H1 (cell line): ENCODE measurements around the gene WNT9A. TPM values are rescaled to one million over a fixed set of nuclear protein-coding genes. Genes with fewer than 3 reads are reported as not detected.

Experiments used
- CTCF ChIA-PET: fragments of 300-600 bp; sonication (Branson Sonifier 250); formaldehyde crosslinking; loops from one replicate; lab custom pipeline; 2021; ENCODE audit not compliant: partially characterized antibody; lab: Charles Lee
- POLR2A ChIA-PET: fragments of 300-600 bp; sonication (Branson Sonifier 250); formaldehyde crosslinking; loops from one replicate; lab custom pipeline; 2021; ENCODE audit warnings: inconsistent platforms; ENCODE audit not compliant: partially characterized antibody; lab: Charles Lee
- DNase-seq, 2 experiments: peaks; one replicate each; pipeline versions ENCODE4 v3.0.0 to v3.0.0-alpha.2; 2010 to 2022; ENCODE audit warnings: low spot score in 2 of 2, low read depth in 1 of 2, mixed read lengths in 1 of 2
- FAIRE-seq: peaks from 2 replicates; lab custom pipeline; 2011; peaks lifted over from hg19 to GRCh38; lab: Jason Lieb, UNC
- H2AFZ ChIP-seq: 2 replicates; pipeline ENCODE4 v1.8.1; 2012; ENCODE audit warnings: low read length, inconsistent platforms
- H2AK5ac ChIP-seq: 2 replicates; pipeline ENCODE4 v1.6.1; 2013; ENCODE audit warnings: low read depth, low read length
- H2BK120ac ChIP-seq: replicated peaks from 2 replicates; pipeline ENCODE3; 2013; ENCODE audit warnings: low read depth, low read length, inconsistent platforms
- H2BK12ac ChIP-seq: 2 replicates; pipeline ENCODE4 v1.6.1; 2013; ENCODE audit warnings: low read depth, low read length
- H2BK15ac ChIP-seq: 2 replicates; pipeline ENCODE4 v1.6.1; 2013; ENCODE audit warnings: low read length
- H2BK20ac ChIP-seq: 2 replicates; pipeline ENCODE4 v1.6.1; 2013; ENCODE audit warnings: low read length
- H2BK5ac ChIP-seq: 2 replicates; pipeline ENCODE4 v1.6.1; 2013; ENCODE audit warnings: low read depth, low read length
- H3K14ac ChIP-seq: 2 replicates; pipeline ENCODE4 v1.6.1; 2013; ENCODE audit warnings: inconsistent platforms; ENCODE audit not compliant: insufficient read length
- H3K18ac ChIP-seq: 2 replicates; pipeline ENCODE4 v1.6.1; 2013; ENCODE audit warnings: low read length; ENCODE audit errors: extremely low read depth
- H3K23ac ChIP-seq: 2 replicates; pipeline ENCODE4 v1.6.1; 2013; ENCODE audit warnings: inconsistent platforms; ENCODE audit not compliant: insufficient read length
- H3K23me2 ChIP-seq: 2 replicates; pipeline ENCODE4 v1.6.1; 2013; ENCODE audit warnings: low read depth, low read length
- H3K27ac ChIP-seq: 2 replicates; pipeline ENCODE4 v1.6.1; 2011; ENCODE audit warnings: low read depth, low read length, inconsistent platforms
- H3K27me3 ChIP-seq, 4 experiments: replicated peaks in 1 of 4; 1 replicate in 1 of 4; 2 replicates in 3 of 4; pipeline versions ENCODE4 v1.6.1 to v1.8.1; 2011 to 2013; ENCODE audit warnings: low read length in 3 of 4, mild to moderate bottlenecking in 3 of 4, inconsistent platforms in 2 of 4, mixed read lengths in 2 of 4, moderate library complexity in 1 of 4; ENCODE audit not compliant: control insufficient read depth in 3 of 4, insufficient read depth in 3 of 4; ENCODE audit errors: extremely low read depth in 1 of 4
- H3K36me3 ChIP-seq, 4 experiments: 2 replicates each; pipeline versions ENCODE4 v1.6.1 to v1.8.1; 2011 to 2013; ENCODE audit warnings: mild to moderate bottlenecking in 4 of 4, low read length in 3 of 4, moderate library complexity in 2 of 4, control low read depth in 1 of 4, inconsistent platforms in 1 of 4; ENCODE audit not compliant: insufficient read depth in 4 of 4, control insufficient read depth in 2 of 4
- H3K4ac ChIP-seq: replicated peaks from 2 replicates; pipeline ENCODE3; 2013; ENCODE audit warnings: low read length, low read depth, mixed read lengths, inconsistent platforms; ENCODE audit not compliant: insufficient read length
- H3K4me1 ChIP-seq, 4 experiments: replicated peaks in 1 of 4; 1 replicate in 1 of 4; 2 replicates in 3 of 4; pipeline versions ENCODE4 v1.6.1 to v1.8.1; 2011 to 2013; ENCODE audit warnings: low read length in 3 of 4, inconsistent platforms in 2 of 4, mixed read lengths in 1 of 4; ENCODE audit not compliant: insufficient read depth in 4 of 4, control insufficient read depth in 3 of 4
- H3K4me2 ChIP-seq, 2 experiments: 2 replicates each; pipeline versions ENCODE4 v1.6.1 to v1.8.1; 2011 to 2013; ENCODE audit warnings: low read depth in 2 of 2, low read length in 2 of 2, control low read depth in 1 of 2, inconsistent platforms in 1 of 2, mild to moderate bottlenecking in 1 of 2; ENCODE audit not compliant: insufficient read depth in 1 of 2
- H3K4me3 ChIP-seq, 4 experiments: fragments of 200-600, 300-600 bp in 1 of 4; sonication (generic), shearing (Covaris generic), sonication (Bioruptor Twin) in 1 of 4; 2 replicates each; pipeline versions ENCODE4 v1.5.1 to v1.8.1; 2011 to 2016; ENCODE audit warnings: low read length in 4 of 4, low read depth in 3 of 4, control low read depth in 2 of 4, inconsistent platforms in 2 of 4, mild to moderate bottlenecking in 2 of 4, mixed read lengths in 1 of 4, moderate library complexity in 1 of 4; ENCODE audit not compliant: insufficient read depth in 2 of 4; ENCODE audit errors: extremely low read depth in 1 of 4
- H3K56ac ChIP-seq: replicated peaks from 2 replicates; pipeline ENCODE3; 2013; ENCODE audit warnings: low read depth, mild to moderate bottlenecking, mixed read lengths, low read length, inconsistent platforms; ENCODE audit not compliant: insufficient read length
- H3K79me1 ChIP-seq: 2 replicates; pipeline ENCODE4 v1.6.1; 2013; ENCODE audit warnings: low read depth, low read length, control low read depth
- H3K79me2 ChIP-seq, 2 experiments: 2 replicates each; pipeline versions ENCODE4 v1.6.1 to v1.8.1; 2012 to 2013; ENCODE audit warnings: low read length in 2 of 2, mild to moderate bottlenecking in 2 of 2, inconsistent platforms in 1 of 2; ENCODE audit not compliant: insufficient read depth in 2 of 2, control insufficient read depth in 1 of 2
- H3K9ac ChIP-seq, 4 experiments: replicated peaks in 1 of 4; 1 replicate in 1 of 4; 2 replicates in 3 of 4; pipeline versions ENCODE4 v1.6.1 to v1.8.1; 2011 to 2013; ENCODE audit warnings: low read depth in 3 of 4, low read length in 3 of 4, control low read depth in 2 of 4, mild to moderate bottlenecking in 2 of 4, moderate library complexity in 2 of 4, inconsistent platforms in 1 of 4; ENCODE audit errors: extremely low read depth in 1 of 4
- H3K9me3 ChIP-seq, 2 experiments: 2 replicates each; pipeline versions ENCODE4 v1.6.1 to v1.8.1; 2012 to 2013; ENCODE audit warnings: mild to moderate bottlenecking in 2 of 2, moderate library complexity in 2 of 2, control low read depth in 1 of 2, inconsistent platforms in 1 of 2, low read depth in 1 of 2, low read length in 1 of 2, mixed read lengths in 1 of 2; ENCODE audit not compliant: insufficient read depth in 2 of 2
- H4K20me1 ChIP-seq, 2 experiments: replicated peaks in 1 of 2; 2 replicates each; pipeline versions ENCODE3 to v1.8.1; 2011 to 2013; ENCODE audit warnings: inconsistent platforms in 2 of 2, low read length in 2 of 2, mild to moderate bottlenecking in 1 of 2; ENCODE audit not compliant: insufficient read depth in 2 of 2, control insufficient read depth in 1 of 2
- H4K5ac ChIP-seq: 2 replicates; pipeline ENCODE4 v1.6.1; 2013; ENCODE audit warnings: low read length, low read depth, mixed read lengths, inconsistent platforms; ENCODE audit not compliant: insufficient read length
- H4K8ac ChIP-seq: 2 replicates; pipeline ENCODE4 v1.8.0; 2013; ENCODE audit warnings: mild to moderate bottlenecking, moderate library complexity, low read length, inconsistent platforms; ENCODE audit not compliant: insufficient read depth; ENCODE audit errors: extremely low read depth
- H4K91ac ChIP-seq: replicated peaks from 2 replicates; pipeline ENCODE3; 2013; ENCODE audit warnings: low read length, mixed read lengths, inconsistent platforms; ENCODE audit not compliant: insufficient read length
- CTBP2 ChIP-seq: IDR thresholded peaks from 2 replicates; pipeline ENCODE4 v1.7.0; 2011; ENCODE audit warnings: borderline replicate concordance, mild to moderate bottlenecking, moderate library complexity, mixed read lengths, low read length; ENCODE audit not compliant: insufficient read depth, insufficient read length
- CTCF ChIP-seq, 3 experiments: IDR thresholded peaks; 1 replicate in 2 of 3; 2 replicates in 1 of 3; pipeline versions ENCODE4 v1.5.1 to v1.6.1; 2011; ENCODE audit warnings: low read length in 3 of 3, mild to moderate bottlenecking in 3 of 3, inconsistent platforms in 2 of 3, low read depth in 1 of 3, moderate library complexity in 1 of 3; ENCODE audit not compliant: insufficient read depth in 1 of 3; ENCODE audit errors: control extremely low read depth in 1 of 3
- HDAC2 ChIP-seq, 2 experiments: fragments of 300-600 bp in 1 of 2; sonication (generic) in 1 of 2; IDR thresholded peaks; 2 replicates each; pipeline ENCODE4 v1.6.1; 2011 to 2012; ENCODE audit warnings: low read depth in 2 of 2, low read length in 2 of 2, mild to moderate bottlenecking in 2 of 2, moderate library complexity in 2 of 2, borderline replicate concordance in 1 of 2, inconsistent platforms in 1 of 2
- JUND ChIP-seq: IDR thresholded peaks from 2 replicates; pipeline ENCODE4 v1.6.1; 2011; ENCODE audit warnings: mild to moderate bottlenecking, improper control_type of control experiment, low read length
- KDM1A ChIP-seq: fragments of 200-600, 300-600 bp; sonication (generic); IDR thresholded peaks from 2 replicates; pipeline ENCODE4 v1.7.1; 2016; ENCODE audit warnings: mild to moderate bottlenecking, low read length, borderline replicate concordance
- POLR2A ChIP-seq, 2 experiments: IDR thresholded peaks; 1 replicate in 1 of 2; 2 replicates in 1 of 2; pipeline ENCODE4 v1.6.1; 2011; ENCODE audit warnings: low read depth in 2 of 2, low read length in 2 of 2, mild to moderate bottlenecking in 2 of 2; ENCODE audit errors: control extremely low read depth in 1 of 2
- POU5F1 ChIP-seq: IDR thresholded peaks from 2 replicates; pipeline ENCODE4 v1.6.1; 2011; ENCODE audit warnings: low read depth, mild to moderate bottlenecking, low read length, moderate library complexity
- SAP30 ChIP-seq: fragments of 300-600 bp; sonication (generic); IDR thresholded peaks from 2 replicates; pipeline ENCODE4 v1.7.1; 2012; ENCODE audit warnings: low read length, moderate library complexity, mild to moderate bottlenecking, inconsistent platforms; ENCODE audit not compliant: insufficient read depth, insufficient replicate concordance
- TAF7 ChIP-seq: optimal IDR thresholded peaks from 2 replicates; pipeline ENCODE3; 2011; ENCODE audit warnings: low read depth, mild to moderate bottlenecking, inconsistent platforms, low read length, moderate library complexity, borderline replicate concordance
- WGBS, 2 experiments: shearing (Covaris generic) in 1 of 2; methylation state at CpG; one replicate each; pipeline versions ENCODE4 v1.1.6 to v1.1.7; 2013 to 2015; ENCODE audit warnings: low lambda C conversion rate in 2 of 2, mixed read lengths in 2 of 2, inconsistent platforms in 1 of 2, low coverage in 1 of 2, missing lambda C conversion rate in 1 of 2; ENCODE audit not compliant: insufficient replicate concordance in 2 of 2, insufficient coverage in 1 of 2, insufficient read length in 1 of 2; ENCODE audit errors: extremely low coverage in 1 of 2, missing lambda C conversion rate in 1 of 2; 5-methylcytosine and 5-hydroxymethylcytosine counted together
- polyA plus RNA-seq, 7 experiments: library from polyadenylated mRNA; depleted of rRNA in 3 of 7; stranded (reverse) in 5 of 7; unstranded in 2 of 7; fragments of >200 nt in 5 of 7; fragments of 200-250 nt in 2 of 7; gene quantifications; 1 replicate in 5 of 7; 2 replicates in 1 of 7; 4 replicates in 1 of 7; pipeline versions ENCODE4 v1.2.1 to v1.2.3, GENCODE V29; 2011 to 2013; ENCODE audit warnings: missing spikeins in 2 of 7, mixed read lengths in 2 of 7
- total RNA-seq: library from RNA; stranded (reverse); fragmentation: NEBNext Ultra II Directional; extraction: Animal tissue kit (Norgen Biotek cat#: 25700); gene quantifications from 2 replicates; pipeline ENCODE4 v1.2.1, GENCODE V29; 2021

The WNT9A gene
- total and polyA plus RNA-seq, 2 of the 8 experiments (the other 6 are each of a cell fraction or from before 2014, with no cell fraction given) = 1.1 to 1.5 TPM

GRCh38 chr1:227924168-227924832 is 23.4 kb downstream of the WNT9A start:
- Histone ChIP-seq H2AK5ac (no peak overlapping the region), H3K9me3 (no peaks in the 10 kb centered on the region), H4K8ac (no peak overlapping the region), H3K4me2 (no peak overlapping the region), H3K79me2 (no peaks in the 10 kb centered on the region), H3K18ac (no peak overlapping the region), H3K27ac (no peak overlapping the region), H2AFZ (no peak overlapping the region), H2BK15ac (no peak overlapping the region), H3K23me2 (no peaks in the 10 kb centered on the region), H3K14ac (no peak overlapping the region), H3K79me1 (0 out of 2 replicates have a peak, but pooled peaks cover 3% of the 10 kb centered on the region), H2BK12ac (no peak overlapping the region), H2BK5ac (no peak overlapping the region), H3K27me3 (no peaks in the 10 kb centered on the region; a peak in 1 of 7 replicates), H2BK20ac (no peak overlapping the region), H4K5ac (no peak overlapping the region), H3K9ac (no peak overlapping the region), H3K4me3 (no peak overlapping the region), H3K4ac (no peak overlapping the region), H3K23ac (no peak overlapping the region), H4K91ac (no peak overlapping the region), H3K56ac (no peak overlapping the region), H3K4me1 (peaks cover 0 to 15% (median 8%) of the 10 kb centered on the region in 4 experiments; a peak in 5 of 7 replicates), H2BK120ac (no peak overlapping the region), H4K20me1 (peaks cover 0 to 3% of the 10 kb centered on the region in 2 experiments), H3K36me3 (no peaks in the 10 kb centered on the region)
- ChIA-PET POLR2A (no interaction called here), CTCF (interaction anchor here (1.3 kb wide), 1 partner anchor 19 kb away, joined by 5 read pairs; no protein-coding TSS in a partner anchor)
- 92% methylated on average over 18 of the region's 24 CpGs; no CpG with 5 or more reads in 1 of the 2 experiments for WGBS, 2 experiments
- DNase-seq = no peak
- no peak for FAIRE-seq
- no peak for TF ChIP-seq JUND
- no peak for TF ChIP-seq CTCF (IDR thresholded peaks at IDR 0.05; ENCODE audit: control extremely low read depth in 1 of 3, insufficient read depth in 1 of 3, low read depth in 1 of 3, low read length in 3 of 3)
- TF ChIP-seq KDM1A = no peak
- no peak for TF ChIP-seq POLR2A (IDR thresholded peaks at IDR 0.05; ENCODE audit: control extremely low read depth in 1 of 2, low read depth in 2 of 2, low read length in 2 of 2)
- no peak for TF ChIP-seq CTBP2
- TF ChIP-seq POU5F1 = no peak
- TF ChIP-seq TAF7 = no peak
- no peak for TF ChIP-seq SAP30
- no peak for TF ChIP-seq HDAC2 (IDR thresholded peaks at IDR 0.05; ENCODE audit: borderline replicate concordance in 1 of 2, low read depth in 2 of 2, low read length in 2 of 2)
